ENCODE measurements around the gene MDFIC.

The MDFIC gene

DNA sequence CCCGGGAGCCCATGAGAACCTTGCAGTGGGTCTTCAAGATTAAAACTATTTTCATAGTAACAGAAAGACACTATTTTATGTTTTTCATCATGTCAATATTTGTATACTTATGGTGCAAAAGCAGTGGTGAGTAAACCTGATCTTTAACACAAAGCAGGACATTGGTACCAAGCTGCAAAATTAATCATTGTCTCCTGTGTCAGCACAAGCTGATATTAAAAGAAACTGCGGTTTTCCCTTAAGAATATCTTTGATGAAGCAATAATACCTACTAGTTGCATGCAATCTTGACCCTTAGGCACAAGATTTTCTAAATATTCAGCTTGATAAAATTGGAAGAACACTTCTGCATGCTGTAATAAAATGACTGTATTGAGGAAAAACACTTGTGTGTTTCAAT is 121.7 kb downstream of the MDFIC start:
- Histone ChIP-seq H3K27me3 (replicated peaks) (no peaks in the 10 kb centered on the region), H3K4me3 (ENCODE audit: low read depth, low read length) (no peak overlapping the region), H3K36me3 (replicated peaks) (no peaks in the 10 kb centered on the region), H3K27ac (no peak overlapping the region)
- TF ChIP-seq, protein P1, sequence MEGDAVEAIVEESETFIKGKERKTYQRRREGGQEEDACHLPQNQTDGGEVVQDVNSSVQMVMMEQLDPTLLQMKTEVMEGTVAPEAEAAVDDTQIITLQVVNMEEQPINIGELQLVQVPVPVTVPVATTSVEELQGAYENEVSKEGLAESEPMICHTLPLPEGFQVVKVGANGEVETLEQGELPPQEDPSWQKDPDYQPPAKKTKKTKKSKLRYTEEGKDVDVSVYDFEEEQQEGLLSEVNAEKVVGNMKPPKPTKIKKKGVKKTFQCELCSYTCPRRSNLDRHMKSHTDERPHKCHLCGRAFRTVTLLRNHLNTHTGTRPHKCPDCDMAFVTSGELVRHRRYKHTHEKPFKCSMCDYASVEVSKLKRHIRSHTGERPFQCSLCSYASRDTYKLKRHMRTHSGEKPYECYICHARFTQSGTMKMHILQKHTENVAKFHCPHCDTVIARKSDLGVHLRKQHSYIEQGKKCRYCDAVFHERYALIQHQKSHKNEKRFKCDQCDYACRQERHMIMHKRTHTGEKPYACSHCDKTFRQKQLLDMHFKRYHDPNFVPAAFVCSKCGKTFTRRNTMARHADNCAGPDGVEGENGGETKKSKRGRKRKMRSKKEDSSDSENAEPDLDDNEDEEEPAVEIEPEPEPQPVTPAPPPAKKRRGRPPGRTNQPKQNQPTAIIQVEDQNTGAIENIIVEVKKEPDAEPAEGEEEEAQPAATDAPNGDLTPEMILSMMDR (IDR thresholded peaks at IDR 0.05; ENCODE audit: low read depth, low read length, missing control alignments) = no peak
- in situ Hi-C loops (cut with HindIII; ENCODE audit: low pct_ligation_motif_present, low sequenced_read_pairs) = no loop called here
- no peak for DNase-seq

DNA sequence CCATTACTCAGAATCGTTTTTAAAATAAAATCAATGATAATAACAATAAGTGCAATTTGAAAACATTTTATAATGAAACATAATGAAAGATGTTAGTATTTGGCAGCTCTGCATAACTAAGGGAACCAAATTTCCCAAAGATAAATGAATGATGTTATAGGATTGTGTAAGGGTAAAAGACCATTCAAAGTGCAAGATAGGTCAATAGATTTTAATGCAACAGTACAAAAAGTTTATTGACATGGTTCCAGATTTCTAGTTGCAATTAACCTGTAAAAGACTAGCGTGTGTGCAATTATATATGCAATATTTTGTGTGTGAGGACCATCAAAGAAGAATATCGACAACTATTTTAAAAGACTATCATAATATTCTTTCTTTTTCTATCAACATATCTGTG is 122.3 kb downstream of the MDFIC start:
- in situ Hi-C loops (cut with HindIII; ENCODE audit: low pct_ligation_motif_present, low sequenced_read_pairs) = no loop called here
- Histone ChIP-seq H3K27ac (no peak overlapping the region), H3K36me3 (replicated peaks) (no peaks in the 10 kb centered on the region), H3K27me3 (replicated peaks) (no peaks in the 10 kb centered on the region), H3K4me3 (ENCODE audit: low read depth, low read length) (no peak overlapping the region)
- no peak for DNase-seq
- TF ChIP-seq, protein P1 (IDR thresholded peaks at IDR 0.05; ENCODE audit: low read depth, low read length, missing control alignments) = no peak

DNA sequence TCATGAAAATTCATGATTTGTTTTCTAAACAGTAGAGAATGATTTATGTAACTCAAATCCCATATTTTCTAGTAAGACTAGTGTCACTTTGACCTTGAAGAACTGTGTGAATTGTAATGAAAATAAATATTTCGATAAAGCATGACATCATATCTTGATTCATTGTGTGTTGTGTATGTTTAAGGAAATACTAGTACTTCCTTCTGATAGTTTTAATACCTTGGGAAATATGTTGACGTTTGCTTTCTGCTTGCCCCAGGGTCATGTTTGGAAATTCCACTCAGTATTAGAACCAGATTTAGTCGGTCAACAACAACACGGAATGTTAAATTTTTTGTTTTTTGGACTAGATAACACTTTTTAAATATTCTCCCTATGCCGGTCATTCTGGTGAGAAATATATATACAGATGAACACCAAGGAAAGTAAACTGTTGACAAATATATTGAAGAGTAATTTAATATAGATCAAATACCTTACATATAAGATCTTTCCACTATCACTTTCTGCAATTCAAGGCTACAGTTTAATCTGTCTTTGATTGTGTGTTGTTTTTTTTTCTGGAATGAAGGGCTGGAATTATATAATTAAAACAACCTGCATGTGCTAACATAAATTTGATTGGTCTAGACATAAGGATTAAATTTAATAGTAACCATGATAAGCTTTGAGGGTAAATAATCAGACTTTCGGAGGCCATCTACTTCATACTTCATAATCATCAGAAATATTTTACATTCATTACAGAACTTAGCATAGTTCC is 126.2 kb downstream of the MDFIC start:
- no peaks in the 10 kb centered on the region for H3K36me3 ChIP-seq (replicated peaks)
- H3K4me3 ChIP-seq (ENCODE audit: low read depth, low read length) = no peak overlapping the region
- no peak overlapping the region for H3K27ac ChIP-seq
- in situ Hi-C loops (cut with HindIII; ENCODE audit: low pct_ligation_motif_present, low sequenced_read_pairs) = no loop called here
- H3K27me3 ChIP-seq (replicated peaks) = no peaks in the 10 kb centered on the region
- peak; percentile 58 for DNase-seq
- TF ChIP-seq, protein P1 (IDR thresholded peaks at IDR 0.05; ENCODE audit: low read depth, low read length, missing control alignments) = no peak

DNA sequence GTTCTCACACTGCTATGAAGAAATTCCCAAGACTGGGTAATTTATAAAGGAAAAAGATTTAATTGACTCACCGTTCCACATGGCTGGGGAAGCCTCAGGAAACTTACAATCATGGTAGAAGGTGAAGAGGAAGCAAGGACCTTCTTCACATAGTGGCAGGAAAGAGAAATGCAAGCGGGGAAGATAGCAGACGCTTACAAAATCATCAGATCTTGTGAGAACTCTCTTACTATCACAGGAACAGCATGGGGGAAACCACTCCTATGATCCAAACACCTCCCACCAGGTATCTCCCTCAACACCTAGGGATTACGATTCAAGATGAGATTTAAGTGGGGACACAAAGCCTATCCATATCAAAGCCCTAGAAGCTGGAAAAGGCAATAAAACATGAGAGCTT is 130.8 kb downstream of the MDFIC start:
- Histone ChIP-seq H3K27ac (no peak overlapping the region), H3K36me3 (replicated peaks) (no peaks in the 10 kb centered on the region), H3K4me3 (ENCODE audit: low read depth, low read length) (no peak overlapping the region), H3K27me3 (replicated peaks) (no peaks in the 10 kb centered on the region)
- in situ Hi-C loops (cut with HindIII; ENCODE audit: low pct_ligation_motif_present, low sequenced_read_pairs) = no loop called here
- TF ChIP-seq, protein P1 (IDR thresholded peaks at IDR 0.05; ENCODE audit: low read depth, low read length, missing control alignments) = no peak
- no peak for DNase-seq

DNA sequence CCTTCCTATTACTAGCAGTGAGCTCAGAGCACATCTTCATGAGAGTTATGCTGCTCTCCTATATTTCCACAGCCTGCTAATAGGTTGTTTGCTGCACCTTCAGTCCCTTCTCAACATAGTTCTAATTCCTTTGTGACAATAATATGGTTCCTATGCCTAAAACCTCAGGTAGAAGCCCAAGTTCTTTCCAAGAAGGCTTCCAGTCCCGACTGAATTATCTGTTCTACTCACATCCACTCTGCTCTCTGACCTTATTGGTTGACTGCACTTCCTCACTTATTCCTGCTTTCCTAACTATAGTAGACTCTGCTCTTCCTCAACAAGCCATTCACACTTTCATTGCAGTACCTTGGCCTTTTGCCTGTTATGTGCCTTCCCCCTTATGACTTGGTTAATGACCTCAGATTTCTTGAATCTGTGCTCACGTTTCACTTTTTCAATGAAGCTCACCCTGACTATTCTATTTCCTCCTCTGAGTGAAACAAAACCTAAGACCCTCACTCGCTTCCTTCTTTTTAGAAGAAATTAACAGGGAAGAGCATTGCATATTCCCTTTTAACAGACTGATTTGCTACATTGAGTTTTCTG is 132.7 kb downstream of the MDFIC start:
- DNase-seq = no peak
- in situ Hi-C loops (cut with HindIII; ENCODE audit: low pct_ligation_motif_present, low sequenced_read_pairs) = no loop called here
- Histone ChIP-seq H3K4me3 (ENCODE audit: low read depth, low read length) (no peak overlapping the region), H3K27me3 (replicated peaks) (no peaks in the 10 kb centered on the region), H3K36me3 (replicated peaks) (no peaks in the 10 kb centered on the region), H3K27ac (no peak overlapping the region)
- TF ChIP-seq, protein P1 (IDR thresholded peaks at IDR 0.05; ENCODE audit: low read depth, low read length, missing control alignments) = no peak

Data from brain microvascular endothelial cell (primary cell).